Activated T-cell treated with anti-CD3 and anti-CD28 coated beads, Interleukin-2, amount 50 U/mL, for 4 hours (primary cell): ENCODE data around the gene FBXL17. TPM values are rescaled to one million over a fixed set of nuclear protein-coding genes. Genes with fewer than 3 reads are reported as not detected.

Source experiments
- ATAC-seq, 2 donors: fragments of 200-7000 bp; cut with Tn5 transposase; one replicate each; pipeline ENCODE4 v1.10.0; 2021
- DNase-seq: peaks from one replicate; pipeline ENCODE4 v3.0.0-alpha.2; 2020
- H3K27me3 Mint-ChIP-seq: one replicate; pipeline ENCODE4 v1.8.0; 2021; ENCODE audit warnings: low read depth, mixed read lengths
- H3K36me3 Mint-ChIP-seq: one replicate; pipeline ENCODE4 v1.8.0; 2022; ENCODE audit warnings: mixed read lengths; ENCODE audit not compliant: insufficient read depth
- H3K4me1 Mint-ChIP-seq: one replicate; pipeline ENCODE4 v1.8.0; 2021; ENCODE audit warnings: low read depth, mixed read lengths
- H3K4me3 Mint-ChIP-seq: one replicate; pipeline ENCODE4 v1.8.0; 2021; ENCODE audit warnings: mild to moderate bottlenecking, moderate library complexity, mixed read lengths
- H3K9me3 Mint-ChIP-seq: one replicate; pipeline ENCODE4 v1.8.0; 2021; ENCODE audit warnings: mixed read lengths
- total RNA-seq, 3 donors: library from RNA; stranded (reverse); gene quantifications; one replicate each; pipeline ENCODE4 v1.2.1, GENCODE V29; 2021

Gene FBXL17
- total RNA-seq, 3 donors from 2014 or later, result 5.9 to 6.6 (median 6.5) TPM

- H3K27me3 Mint-ChIP-seq, result no peaks in the 10 kb centered on the region
- H3K36me3 Mint-ChIP-seq, result no peaks in the 10 kb centered on the region
- DNase-seq (no peak), ATAC-seq (no peak)
- H3K4me3 Mint-ChIP-seq, result no peak overlapping the region
- no peaks in the 10 kb centered on the region for H3K9me3 Mint-ChIP-seq
- H3K4me1 Mint-ChIP-seq, result no peaks in the 10 kb centered on the region
Observed at GRCh38 chr5:107853696-107854095, 528.2 kb downstream of the FBXL17 start.

DNA sequence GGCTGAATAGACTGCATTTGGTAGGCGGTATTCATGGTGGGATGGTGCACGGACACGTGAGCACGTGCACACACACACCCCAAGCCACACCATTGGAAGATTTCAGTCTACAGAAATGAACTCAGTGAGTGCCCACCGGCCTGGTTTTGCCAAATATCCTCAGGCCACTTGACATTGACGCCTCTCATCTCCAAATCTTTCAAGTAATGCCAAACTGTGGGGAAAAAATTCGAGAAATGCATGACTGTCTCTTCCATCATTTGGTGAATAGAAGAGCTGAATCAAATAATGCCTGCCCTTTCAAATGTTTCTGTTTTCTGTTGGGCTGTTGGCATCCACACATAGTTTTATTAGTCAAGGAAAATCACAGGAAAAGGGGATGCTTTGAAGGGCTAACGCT, 528.9 kb downstream of the FBXL17 start:
- Mint-ChIP-seq H3K4me1 (no peaks in the 10 kb centered on the region), H3K36me3 (no peaks in the 10 kb centered on the region), H3K9me3 (no peaks in the 10 kb centered on the region), H3K27me3 (no peaks in the 10 kb centered on the region), H3K4me3 (no peak overlapping the region)
- ATAC-seq (no peak), DNase-seq (no peak)

DNA sequence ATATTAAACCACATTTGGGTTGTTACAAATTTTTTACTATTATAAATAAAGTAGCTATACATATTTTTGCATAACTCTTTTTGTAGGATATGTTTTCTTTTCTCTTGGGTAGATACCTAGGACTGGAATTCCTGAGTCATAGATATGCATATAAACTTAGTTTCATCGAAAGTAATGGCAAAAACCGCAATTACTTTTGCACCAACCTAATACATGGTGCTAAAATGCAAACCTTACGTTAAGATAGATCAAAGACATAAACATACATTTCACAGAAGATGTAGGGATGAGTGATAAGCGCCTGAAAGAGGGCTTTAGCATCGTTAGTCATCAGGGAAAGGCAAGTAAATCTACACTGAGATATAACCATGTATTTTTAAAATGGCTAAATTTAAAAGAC, 532.8 kb downstream of the FBXL17 start:
- no peaks in the 10 kb centered on the region for H3K9me3 Mint-ChIP-seq
- no peak for ATAC-seq
- no peaks in the 10 kb centered on the region for H3K27me3 Mint-ChIP-seq
- H3K4me3 Mint-ChIP-seq, result no peak overlapping the region
- H3K4me1 Mint-ChIP-seq, result no peaks in the 10 kb centered on the region
- no peak for DNase-seq
- no peaks in the 10 kb centered on the region for H3K36me3 Mint-ChIP-seq

GRCh38 chr5:107840592-107840991, 541.3 kb downstream of the FBXL17 start:
- ATAC-seq, result no peak
- Mint-ChIP-seq H3K4me1 (no peaks in the 10 kb centered on the region), H3K9me3 (no peaks in the 10 kb centered on the region), H3K4me3 (no peak overlapping the region), H3K36me3 (no peaks in the 10 kb centered on the region), H3K27me3 (peaks cover 12% of the 10 kb centered on the region)
- no peak for DNase-seq

DNA sequence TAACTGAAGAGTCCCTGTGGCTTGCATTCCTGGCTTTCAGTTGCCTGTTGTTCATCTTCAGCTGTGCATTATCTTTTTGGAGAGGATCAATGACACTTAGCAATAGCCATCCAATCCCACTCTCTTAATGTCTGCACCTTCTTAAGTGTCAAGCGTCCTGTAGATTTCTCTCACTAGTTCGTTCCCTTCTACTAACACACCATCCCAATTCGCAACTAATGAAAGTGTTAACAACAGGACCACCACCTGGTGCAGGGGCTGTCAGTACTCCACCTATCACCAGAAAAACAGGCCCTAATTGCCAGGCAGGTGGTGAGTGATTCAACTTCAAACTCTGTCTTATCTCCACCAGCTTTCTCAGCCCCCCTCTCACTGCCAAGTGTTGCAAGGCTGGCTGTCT, 541.7 kb downstream of the FBXL17 start:
- Mint-ChIP-seq H3K9me3 (no peaks in the 10 kb centered on the region), H3K4me1 (no peaks in the 10 kb centered on the region), H3K36me3 (no peaks in the 10 kb centered on the region), H3K27me3 (peaks cover 12% of the 10 kb centered on the region), H3K4me3 (no peak overlapping the region)
- ATAC-seq (no peak), DNase-seq (no peak)

DNA sequence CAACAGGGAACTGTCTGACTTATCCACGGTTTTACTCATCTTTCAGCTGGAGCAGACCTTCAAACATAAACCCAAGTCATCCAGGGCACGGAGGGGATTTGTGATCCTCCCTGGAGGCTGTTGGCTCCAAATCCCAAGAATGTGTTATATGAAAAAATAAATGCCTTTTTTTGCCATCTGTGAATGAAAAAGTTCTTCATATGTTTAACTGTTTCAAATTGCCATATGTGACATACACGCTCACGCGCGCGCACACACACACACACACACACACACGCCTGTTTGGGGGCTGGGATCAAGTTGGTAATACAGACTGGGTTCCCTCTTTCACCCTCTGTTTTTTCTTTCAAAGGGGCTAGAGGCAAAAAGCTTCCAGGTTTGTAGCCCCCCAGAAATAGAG, 546.8 kb downstream of the FBXL17 start:
- DNase-seq (no peak), ATAC-seq (no peak)
- no peaks in the 10 kb centered on the region for H3K4me1 Mint-ChIP-seq
- peaks cover 4% of the 10 kb centered on the region for H3K27me3 Mint-ChIP-seq
- H3K36me3 Mint-ChIP-seq, result no peaks in the 10 kb centered on the region
- H3K4me3 Mint-ChIP-seq, result no peak overlapping the region
- H3K9me3 Mint-ChIP-seq, result no peaks in the 10 kb centered on the region

- ATAC-seq, result no peak
Observed at GRCh38 chr5:107832746-107833145, 549.2 kb downstream of the FBXL17 start.

DNA sequence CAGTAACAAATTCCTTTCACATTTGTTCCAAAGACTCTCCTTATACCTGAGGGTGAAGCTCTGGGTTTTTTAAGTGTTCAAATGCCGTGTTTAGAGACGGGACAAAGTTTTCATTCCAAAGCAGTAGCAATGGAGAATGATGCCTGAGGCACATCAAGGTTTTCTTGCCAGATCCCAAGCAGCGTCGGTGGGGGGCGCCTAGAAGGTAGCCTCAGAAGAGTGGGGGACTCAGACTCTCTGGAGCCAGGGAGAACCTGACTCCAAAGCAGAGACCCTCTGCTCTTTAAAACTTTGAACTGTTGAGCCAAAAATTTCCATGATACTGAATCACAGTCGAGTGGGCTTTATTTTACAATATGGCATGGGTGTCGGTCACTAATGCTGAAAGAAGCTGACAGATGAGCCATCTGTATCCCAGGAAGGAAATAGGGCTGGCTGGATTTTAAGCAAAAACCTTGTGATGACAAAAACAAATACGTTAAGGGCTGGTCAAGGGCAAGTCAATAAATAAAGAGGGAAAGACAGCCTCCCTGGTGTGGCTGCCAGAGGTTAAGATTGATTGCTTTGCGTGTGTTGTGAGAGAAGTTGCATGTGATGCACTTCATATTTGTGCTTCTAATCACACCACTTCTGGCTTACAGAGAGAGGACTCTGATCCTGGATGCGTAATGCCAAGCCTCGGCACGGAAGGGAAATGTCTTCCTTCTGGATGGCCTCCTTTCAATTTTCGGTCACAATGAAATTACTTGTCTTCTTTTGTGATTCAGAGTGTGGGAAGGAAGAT, 550.1 kb downstream of the FBXL17 start:
- Mint-ChIP-seq H3K4me3 (no peak overlapping the region), H3K36me3 (no peaks in the 10 kb centered on the region), H3K4me1 (no peaks in the 10 kb centered on the region), H3K27me3 (peaks cover 2% of the 10 kb centered on the region), H3K9me3 (no peaks in the 10 kb centered on the region)
- ATAC-seq (no peak), DNase-seq (no peak)

More at GRCh38 chr5:107832746-107833145, 549.2 kb downstream of the FBXL17 start:
- DNase-seq, result no peak
- Mint-ChIP-seq H3K9me3 (no peaks in the 10 kb centered on the region), H3K4me1 (no peaks in the 10 kb centered on the region), H3K27me3 (peaks cover 2% of the 10 kb centered on the region), H3K4me3 (no peak overlapping the region), H3K36me3 (no peaks in the 10 kb centered on the region)

DNA sequence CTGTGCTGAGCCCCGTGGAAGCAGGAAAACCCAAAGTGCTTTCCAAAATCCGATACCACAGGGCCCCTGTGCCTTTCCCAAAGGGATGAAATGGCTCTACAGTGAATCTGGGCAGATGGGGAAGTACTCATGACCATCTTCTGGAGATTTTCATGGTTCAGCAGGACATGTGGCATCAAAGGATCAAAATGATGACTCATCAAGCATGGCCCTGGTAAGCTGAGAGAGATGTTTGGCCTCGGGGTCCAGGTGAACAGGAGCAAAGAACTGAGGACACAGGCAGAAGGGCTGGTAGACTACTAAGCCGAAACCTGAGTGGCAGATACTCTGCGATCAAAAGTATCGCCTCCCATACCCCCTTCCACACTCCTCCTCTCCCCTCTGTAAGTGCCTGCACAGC, 551.1 kb downstream of the FBXL17 start:
- ATAC-seq (no peak), DNase-seq (no peak)
- no peaks in the 10 kb centered on the region for H3K36me3 Mint-ChIP-seq
- no peak overlapping the region for H3K4me3 Mint-ChIP-seq
- H3K27me3 Mint-ChIP-seq, result peaks cover 2% of the 10 kb centered on the region
- H3K9me3 Mint-ChIP-seq, result no peaks in the 10 kb centered on the region
- H3K4me1 Mint-ChIP-seq, result no peaks in the 10 kb centered on the region

DNA sequence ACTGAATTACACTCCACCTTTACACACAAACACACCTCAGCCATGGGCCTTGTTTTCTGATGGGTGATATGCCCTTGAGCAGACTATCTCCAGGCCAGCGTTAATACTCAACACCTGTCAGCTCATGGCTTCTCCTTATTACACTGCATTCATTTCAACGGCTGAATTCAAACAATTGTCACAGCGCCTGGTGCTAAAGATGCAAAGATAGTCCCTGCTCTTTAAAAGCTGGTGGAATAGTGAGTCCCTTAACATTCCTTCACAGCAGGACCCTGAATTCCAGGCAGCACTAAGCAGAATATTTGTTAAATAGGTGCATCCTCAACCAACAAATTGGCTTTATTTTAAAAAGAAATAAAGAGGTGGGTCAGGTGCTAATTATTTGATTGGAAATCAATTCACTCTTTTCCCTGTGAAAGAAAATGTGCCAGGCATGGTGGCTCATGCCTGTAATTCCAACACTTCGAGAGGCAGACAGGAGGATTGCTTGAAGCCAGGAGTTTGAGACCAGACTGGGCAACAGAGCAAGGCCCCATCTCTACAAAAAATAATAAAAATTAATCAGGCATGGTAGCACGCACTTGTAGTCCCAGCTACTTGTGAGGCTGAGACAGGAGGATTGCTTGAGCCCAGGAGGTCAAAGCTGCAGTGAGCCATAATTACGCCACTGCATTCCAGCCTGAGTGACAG, 555.4 kb downstream of the FBXL17 start:
- H3K4me1 Mint-ChIP-seq, result no peaks in the 10 kb centered on the region
- DNase-seq, result no peak
- no peaks in the 10 kb centered on the region for H3K9me3 Mint-ChIP-seq
- no peaks in the 10 kb centered on the region for H3K36me3 Mint-ChIP-seq
- no peaks in the 10 kb centered on the region for H3K27me3 Mint-ChIP-seq
- ATAC-seq, result no peak
- no peak overlapping the region for H3K4me3 Mint-ChIP-seq

GRCh38 chr5:107824821-107825220, 557.1 kb downstream of the FBXL17 start:
- DNase-seq (no peak), ATAC-seq (no peak)
- no peaks in the 10 kb centered on the region for H3K27me3 Mint-ChIP-seq
- H3K9me3 Mint-ChIP-seq, result no peaks in the 10 kb centered on the region
- H3K4me1 Mint-ChIP-seq, result no peaks in the 10 kb centered on the region
- H3K36me3 Mint-ChIP-seq, result no peaks in the 10 kb centered on the region
- no peak overlapping the region for H3K4me3 Mint-ChIP-seq

GRCh38 chr5:107821288-107821687, 560.6 kb downstream of the FBXL17 start:
- Mint-ChIP-seq H3K4me1 (no peaks in the 10 kb centered on the region), H3K9me3 (no peaks in the 10 kb centered on the region), H3K4me3 (no peak overlapping the region), H3K27me3 (no peaks in the 10 kb centered on the region), H3K36me3 (no peaks in the 10 kb centered on the region)
- DNase-seq (no peak), ATAC-seq (no peak)

GRCh38 chr5:107820429-107820828, 561.5 kb downstream of the FBXL17 start:
- DNase-seq (no peak), ATAC-seq (no peak)

GRCh38 chr5:107817951-107818350, 563.9 kb downstream of the FBXL17 start:
- no peaks in the 10 kb centered on the region for H3K36me3 Mint-ChIP-seq
- ATAC-seq (no peak), DNase-seq (no peak)
- no peak overlapping the region for H3K4me3 Mint-ChIP-seq
- no peaks in the 10 kb centered on the region for H3K9me3 Mint-ChIP-seq
- H3K27me3 Mint-ChIP-seq, result no peaks in the 10 kb centered on the region
- no peaks in the 10 kb centered on the region for H3K4me1 Mint-ChIP-seq

More at GRCh38 chr5:107820429-107820828, 561.5 kb downstream of the FBXL17 start:
- Mint-ChIP-seq H3K27me3 (no peaks in the 10 kb centered on the region), H3K4me1 (no peaks in the 10 kb centered on the region), H3K36me3 (no peaks in the 10 kb centered on the region), H3K9me3 (no peaks in the 10 kb centered on the region), H3K4me3 (no peak overlapping the region)

DNA sequence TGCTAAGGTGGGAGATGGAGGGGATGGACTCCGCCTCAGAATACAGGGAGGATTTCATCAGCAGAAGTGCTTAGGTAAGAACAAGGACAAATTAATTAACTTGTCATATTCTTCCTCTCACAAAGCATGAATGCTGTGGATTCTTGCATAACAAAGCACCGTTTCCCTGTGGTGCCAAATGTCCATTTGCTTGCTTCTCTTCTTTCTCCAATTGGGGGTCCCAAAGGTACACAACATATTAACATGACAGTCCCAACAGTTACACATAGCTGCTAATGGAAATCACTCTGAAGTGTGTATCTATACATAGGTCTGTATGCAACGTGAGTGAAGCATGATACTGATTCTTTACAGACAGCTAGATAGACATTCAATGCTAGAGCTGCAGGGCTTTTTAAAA, 564.5 kb downstream of the FBXL17 start:
- no peaks in the 10 kb centered on the region for H3K4me1 Mint-ChIP-seq
- H3K4me3 Mint-ChIP-seq, result no peak overlapping the region
- no peaks in the 10 kb centered on the region for H3K36me3 Mint-ChIP-seq
- H3K27me3 Mint-ChIP-seq, result no peaks in the 10 kb centered on the region
- ATAC-seq, result no peak
- DNase-seq, result no peak
- H3K9me3 Mint-ChIP-seq, result no peaks in the 10 kb centered on the region
